Measurements from ENCODE around the gene HSPA12A.

HSPA12A gene

DNA sequence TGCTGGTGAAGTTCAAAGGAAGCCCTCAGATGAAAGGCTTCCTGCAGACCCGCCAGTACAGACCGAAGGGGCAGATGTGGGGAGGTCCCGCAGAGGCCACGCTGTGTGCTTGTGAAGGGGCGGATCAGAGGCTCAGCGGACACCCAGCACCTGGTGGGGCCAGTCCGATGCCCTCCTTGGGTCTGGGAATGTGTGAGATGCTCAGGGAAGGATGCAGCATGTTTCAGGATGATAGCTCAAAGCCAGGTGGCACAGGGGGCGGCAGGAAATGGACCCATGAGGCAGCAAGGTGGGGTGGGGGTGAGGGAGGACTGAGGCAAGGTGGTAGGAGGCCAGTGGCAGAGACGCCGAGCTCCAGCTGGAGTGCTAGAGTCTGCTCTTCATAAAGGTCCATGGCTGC, 27.9 kb upstream of the HSPA12A start:
- no peak for DNase-seq (ENCODE audit: low spot score)

DNA sequence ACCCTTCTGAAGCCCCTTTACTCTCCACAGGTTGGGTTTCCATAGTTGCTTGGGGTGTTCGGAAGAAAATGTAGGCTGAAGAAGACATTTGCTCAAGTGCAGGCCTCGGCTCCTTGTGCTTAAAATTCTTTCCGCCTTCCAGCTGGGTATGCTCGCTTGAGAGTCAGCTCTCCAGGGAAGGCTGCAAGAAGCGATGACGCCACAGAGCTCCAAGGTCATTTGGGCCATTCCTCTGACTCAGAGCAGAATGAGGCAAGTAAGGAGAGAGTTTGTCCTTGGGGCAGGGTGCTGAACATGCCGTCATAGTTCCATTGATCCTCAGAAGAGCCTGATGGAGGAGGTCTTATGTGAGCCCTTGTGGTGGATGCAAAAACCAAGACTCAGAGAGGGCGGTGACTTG, 27.4 kb upstream of the HSPA12A start:
- DNase-seq (ENCODE audit: low spot score), result no peak

DNA sequence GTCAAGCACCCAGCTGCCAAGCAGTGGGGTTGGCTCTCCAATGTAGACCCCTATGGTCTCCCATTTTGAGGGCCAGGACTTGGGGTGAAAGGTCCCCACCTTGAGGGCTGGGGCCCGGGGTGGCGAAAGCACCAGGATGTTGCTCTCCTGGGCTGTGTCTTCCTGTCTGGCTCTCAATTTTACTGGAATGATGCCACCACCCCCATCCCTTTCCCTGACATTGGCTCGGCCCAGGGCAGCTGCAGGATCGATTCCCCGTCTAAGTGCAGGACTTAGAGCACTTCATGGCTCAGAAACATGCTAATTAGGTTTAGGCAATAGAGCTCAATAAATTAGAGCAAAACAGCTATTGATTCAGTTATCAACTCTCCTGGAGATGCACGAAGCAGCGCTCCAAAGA, 27.0 kb upstream of the HSPA12A start:
- no peak for DNase-seq (ENCODE audit: low spot score)

DNA sequence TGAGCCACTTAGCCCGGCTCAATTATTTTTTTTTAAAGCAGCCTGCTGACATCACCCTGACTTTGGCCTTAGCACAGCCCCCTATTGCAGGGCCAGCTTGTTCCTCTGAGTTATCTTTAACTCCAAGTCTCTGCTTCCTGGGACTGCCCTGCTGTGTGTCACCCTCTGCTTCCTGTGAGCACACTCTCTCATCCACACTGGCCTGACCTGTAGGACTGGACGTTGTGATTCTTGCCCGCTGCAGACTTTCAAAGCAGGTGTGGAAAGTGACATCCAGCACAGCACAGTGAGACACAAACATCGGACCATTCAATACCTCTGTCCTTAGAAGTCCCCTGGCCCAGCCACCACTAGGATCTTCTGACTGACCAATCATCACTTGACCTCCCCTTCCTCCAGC, 26.4 kb upstream of the HSPA12A start:
- DNase-seq (ENCODE audit: low spot score), result no peak

DNA sequence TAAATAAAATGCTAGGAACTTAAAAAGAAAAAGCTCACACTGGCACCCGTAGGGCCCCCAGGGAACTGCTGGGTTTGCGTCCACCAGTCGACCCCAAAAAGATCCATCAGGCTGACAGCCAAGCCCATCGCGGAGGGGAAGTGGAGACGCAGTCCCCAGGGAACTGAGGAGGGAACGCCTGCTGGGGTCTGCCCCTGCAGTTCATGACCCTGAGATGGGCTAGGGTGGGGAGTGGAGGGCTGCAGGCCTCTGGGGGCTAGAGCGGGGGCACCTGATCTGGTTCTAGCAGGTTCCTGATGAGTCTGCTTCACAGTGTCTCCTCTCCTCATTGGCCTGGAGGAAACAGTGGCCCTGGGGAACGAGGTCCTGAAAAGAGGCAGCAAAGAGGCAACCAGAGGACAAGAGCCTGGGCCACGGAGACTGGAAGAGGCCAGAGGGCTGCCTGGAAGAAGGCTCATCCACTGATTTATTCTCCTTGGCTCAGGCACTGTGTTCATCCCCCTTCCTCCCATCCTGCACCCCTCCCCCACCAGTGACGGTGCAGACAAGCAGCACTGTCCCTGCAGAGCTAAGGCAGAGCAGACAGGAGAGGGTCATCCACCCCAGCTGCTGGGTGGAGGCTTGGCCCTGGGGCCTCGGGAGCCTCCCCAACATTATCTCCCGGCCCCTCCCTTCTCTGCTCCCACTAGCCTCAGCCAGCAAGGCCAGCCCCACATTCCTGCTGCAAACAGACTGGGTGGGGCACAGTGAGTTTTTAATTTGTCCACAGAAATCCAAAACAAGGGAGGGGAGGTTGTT, 24.7 kb upstream of the HSPA12A start:
- DNase-seq (ENCODE audit: low spot score), result peak; percentile 66

DNA sequence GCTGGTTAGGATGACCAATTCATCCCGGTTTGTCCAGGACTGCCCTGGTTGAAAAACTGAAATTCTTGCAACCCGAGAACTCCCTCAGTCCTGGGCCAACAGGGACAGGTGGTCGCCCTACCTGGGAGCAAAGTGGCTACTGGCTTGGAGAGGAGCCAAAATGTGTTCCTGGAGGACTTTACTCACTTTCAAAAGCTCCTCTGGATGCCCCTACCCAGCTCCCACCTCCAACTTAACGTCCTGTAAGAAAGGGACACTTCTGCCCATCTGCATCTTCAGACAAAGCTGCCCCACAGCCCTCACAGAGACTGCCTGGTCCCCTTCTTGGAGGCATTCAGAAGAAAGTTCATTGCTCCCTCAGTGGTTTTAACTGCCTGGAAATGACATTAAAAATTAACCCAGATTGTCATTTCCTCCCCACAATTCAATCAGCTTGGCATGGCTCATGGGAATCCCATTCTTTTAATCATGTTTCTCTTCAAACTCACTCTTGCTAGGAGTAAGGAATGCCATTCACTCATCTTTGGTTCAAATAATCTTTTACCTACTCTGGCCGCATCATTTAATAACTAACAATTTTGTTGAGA, 24.0 kb upstream of the HSPA12A start:
- DNase-seq (ENCODE audit: low spot score), result no peak

DNA sequence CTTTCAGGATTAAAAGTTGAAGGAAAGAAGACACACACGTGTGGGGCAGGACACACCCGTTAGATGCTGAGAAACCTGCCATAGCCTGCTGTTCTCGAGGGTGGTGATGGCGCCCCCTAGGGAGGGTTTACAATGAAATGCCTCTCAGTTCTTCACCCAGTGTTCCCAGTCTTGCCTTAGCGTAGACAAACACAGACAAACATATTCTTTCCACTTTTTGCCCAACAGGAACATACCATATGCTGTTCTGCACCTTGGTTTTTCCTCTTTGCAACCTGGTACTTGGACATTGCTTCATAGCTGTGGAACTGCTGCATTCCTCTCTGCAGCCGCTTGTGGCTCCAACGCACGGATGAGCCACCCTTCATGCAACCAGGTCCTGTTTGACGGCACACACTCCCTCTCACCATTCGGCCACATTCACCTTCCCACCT, 23.3 kb upstream of the HSPA12A start:
- DNase-seq (ENCODE audit: low spot score), result no peak

DNA sequence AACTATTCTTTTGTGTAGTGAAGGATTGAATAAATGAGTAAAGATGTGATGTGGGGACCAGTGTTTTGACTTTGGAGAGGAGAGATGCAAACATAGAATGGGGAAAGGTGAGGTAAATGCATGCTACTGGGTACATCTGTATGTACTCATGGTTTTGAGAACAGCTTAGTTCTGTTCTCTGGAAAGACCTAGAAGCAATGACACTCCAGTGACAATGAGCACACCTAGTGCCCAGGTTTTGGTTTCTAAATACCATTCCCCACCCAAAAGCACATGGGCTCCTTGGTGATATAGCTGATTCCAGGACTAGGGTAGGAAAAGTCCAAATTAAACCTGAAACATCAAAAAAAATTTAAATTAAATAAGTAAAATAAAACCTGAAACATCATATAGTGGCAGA, 22.6 kb upstream of the HSPA12A start:
- DNase-seq (ENCODE audit: low spot score), result no peak

DNA sequence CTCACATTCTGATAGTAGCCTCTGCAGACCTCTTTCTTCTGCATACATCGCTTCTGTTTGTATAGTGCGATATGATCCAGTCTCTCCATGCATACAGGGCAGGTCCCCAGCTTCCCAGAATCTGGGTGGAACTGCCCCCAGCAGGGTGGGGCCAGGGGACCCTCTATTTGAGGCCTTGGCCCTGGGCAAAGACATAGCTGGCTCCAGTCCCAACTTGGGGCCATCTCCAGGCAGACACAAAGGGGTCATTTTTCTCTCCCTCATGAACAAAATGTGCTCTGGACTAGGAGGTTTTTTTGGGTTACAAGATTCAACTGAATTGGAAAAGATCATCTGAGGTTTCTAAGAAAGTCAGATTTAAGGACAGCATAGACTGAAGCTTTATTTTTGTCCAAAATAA, 21.1 kb upstream of the HSPA12A start:
- DNase-seq (ENCODE audit: low spot score), result no peak

DNA sequence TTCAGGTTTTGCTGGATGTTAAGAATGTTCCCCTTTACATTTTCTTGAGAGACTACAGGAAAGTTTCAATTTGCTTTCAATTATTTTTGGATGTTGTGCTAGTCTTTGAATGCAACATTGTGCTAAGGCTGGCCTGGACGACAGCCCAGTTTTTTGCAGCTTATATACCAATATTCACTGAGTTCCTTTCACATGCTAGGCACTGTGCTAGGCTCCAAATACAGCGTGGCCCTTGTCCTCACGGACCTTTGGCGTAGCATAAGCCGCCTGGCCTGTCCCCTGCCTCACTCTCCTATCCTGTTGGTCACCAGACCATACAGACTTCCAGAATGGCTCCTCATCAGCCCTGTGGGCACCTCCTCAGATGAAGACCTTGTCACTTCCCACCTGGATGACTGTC, 19.5 kb upstream of the HSPA12A start:
- no peak for DNase-seq (ENCODE audit: low spot score)

DNA sequence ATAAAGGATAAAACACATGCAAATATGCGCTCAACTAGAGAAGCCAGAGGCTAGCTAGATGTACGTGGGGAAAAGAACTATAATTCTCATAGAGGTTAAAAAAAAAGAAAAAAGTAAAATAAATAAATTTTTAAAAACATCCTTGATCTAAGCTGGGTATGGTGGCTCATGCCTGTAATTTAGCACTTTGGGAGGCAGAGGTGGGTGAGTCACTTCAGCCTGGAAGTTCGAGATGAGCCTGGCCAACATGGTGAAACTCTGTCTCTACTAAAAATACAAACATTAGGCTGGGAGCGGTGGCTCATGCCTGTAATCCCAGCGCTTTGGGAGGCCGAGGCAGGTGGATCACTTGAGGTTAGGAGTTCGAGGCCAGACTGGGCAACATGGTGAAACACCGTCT, 18.6 kb upstream of the HSPA12A start:
- DNase-seq (ENCODE audit: low spot score), result no peak

DNA sequence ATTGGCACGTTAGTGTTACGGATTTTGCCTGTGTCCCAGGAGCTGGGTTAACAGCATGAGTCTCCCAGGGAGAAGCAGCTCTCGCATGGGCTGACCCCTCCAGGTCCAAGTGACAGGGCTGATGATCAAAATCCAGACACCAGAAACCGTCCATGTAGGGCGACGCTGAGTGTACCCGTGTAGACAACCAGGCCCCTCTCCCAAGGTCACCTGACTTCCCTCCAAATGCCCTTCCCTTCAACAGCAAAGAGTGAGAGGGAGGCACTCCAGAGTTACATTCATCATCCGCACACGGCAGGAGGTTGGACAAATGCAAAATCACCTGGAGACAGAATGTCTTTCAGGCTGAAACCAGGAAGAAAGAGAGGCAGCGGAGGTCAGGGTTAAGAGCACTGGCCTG, 14.9 kb upstream of the HSPA12A start:
- DNase-seq (ENCODE audit: low spot score), result no peak

DNA sequence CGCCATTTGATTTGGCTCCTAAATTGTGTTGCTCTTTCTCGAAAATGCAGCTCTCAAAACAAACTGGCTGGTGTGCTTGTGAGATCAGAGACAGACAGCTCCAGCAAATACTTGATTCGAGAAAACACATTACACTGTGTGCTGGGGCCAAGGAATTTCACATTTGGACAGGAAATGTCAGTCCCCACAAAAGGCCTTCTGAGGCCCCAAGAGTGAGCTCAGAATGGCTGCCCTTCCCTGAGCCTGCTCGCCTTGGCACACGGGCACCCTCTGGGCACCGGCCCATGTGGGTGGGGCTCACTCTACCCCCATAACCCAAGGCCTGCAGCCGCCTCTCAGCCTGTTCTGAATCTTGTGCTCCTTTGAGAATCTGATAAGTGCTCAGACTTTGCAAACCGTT, 13.9 kb upstream of the HSPA12A start:
- no peak for DNase-seq (ENCODE audit: low spot score)

DNA sequence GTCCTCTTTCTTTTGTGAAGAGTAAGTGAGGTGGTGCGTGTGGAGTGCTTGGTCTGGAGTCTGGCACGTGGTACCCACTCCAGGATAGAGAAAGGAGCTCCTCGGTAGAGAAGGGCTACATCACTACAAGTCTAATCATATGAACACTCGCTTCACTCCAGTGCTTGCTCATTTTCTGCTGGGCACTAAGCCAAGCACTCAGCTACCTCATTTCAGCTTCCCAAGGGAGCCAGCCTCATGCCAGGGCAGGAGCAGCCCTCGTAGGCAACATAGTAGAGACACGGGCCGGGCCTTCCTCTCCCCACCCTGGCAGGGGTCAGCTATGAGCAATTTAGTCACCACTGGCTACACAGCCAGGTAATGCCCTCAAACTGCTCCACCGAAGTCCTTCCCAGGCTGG, 11.4 kb upstream of the HSPA12A start:
- DNase-seq (ENCODE audit: low spot score), result no peak

DNA sequence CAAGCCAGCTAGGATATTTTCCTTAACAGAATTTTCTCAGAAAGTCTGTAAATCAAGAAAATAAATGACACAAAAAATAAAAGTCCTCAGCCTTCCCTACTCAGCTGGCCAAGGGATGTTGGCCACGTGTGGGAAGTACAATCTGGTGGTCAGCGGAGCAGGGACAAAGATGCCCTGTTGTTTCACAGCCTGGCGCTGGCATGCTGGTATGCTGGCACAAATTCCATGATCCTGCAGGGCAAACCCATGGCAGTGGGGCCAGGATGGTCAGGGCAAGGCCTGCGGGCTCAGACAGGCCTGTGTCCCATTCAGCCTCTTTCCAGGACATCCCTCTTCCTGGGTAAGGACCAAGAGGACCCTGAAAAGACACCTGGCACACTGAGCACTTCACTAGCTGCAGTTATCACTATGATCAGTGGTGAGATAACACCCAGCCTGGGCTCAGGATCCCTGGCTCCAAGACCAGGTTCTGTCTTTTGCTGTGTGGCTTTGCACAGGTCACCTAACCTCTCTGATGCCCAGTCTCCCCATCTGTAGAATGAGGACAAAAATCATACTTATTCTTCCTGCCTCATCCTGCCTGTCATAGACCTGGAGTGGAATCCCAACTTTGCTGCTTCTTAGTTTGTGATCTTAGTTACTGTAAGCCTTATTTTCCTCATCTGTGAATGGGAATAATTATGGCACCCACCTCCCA, 10.8 kb upstream of the HSPA12A start:
- no peak for DNase-seq (ENCODE audit: low spot score)

DNA sequence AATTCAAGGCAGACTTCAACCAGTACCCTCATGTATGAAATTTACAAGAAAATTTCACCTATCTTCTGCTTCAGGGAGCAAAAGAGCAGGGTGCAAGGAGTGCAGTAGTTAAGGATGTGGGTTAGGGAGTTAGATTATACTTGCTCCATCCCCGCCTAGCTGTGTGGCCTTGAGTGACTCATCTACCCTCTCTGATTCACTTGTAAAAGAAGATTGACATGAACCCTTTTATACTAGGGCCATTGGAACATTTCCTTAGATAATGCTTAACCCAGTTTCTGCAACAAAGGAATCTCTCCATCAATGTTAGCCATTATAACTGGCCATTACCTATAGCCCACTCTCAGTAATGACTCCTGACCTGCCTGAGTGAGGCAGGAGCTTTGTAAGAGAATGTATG, 10.2 kb upstream of the HSPA12A start:
- no peak for DNase-seq (ENCODE audit: low spot score)

DNA sequence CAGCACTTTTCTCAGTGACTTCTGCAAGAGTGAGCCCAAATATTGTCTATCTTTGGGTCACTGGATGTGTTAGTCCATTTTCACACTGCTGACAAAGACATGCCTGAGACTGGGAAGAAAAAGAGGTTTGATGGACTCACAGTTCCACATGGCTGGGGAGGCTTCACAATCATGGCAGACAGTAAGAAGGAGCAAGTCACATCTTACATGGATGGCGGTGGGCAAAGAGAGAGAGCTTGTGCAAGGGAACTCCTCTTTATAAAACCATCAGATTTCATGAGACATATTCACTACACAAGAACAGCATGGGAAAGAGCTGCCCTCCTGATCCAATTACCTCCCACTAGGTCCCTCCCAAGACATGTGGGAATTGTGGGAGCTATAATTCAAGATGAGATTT, 6.1 kb upstream of the HSPA12A start:
- DNase-seq (ENCODE audit: low spot score), result no peak

DNA sequence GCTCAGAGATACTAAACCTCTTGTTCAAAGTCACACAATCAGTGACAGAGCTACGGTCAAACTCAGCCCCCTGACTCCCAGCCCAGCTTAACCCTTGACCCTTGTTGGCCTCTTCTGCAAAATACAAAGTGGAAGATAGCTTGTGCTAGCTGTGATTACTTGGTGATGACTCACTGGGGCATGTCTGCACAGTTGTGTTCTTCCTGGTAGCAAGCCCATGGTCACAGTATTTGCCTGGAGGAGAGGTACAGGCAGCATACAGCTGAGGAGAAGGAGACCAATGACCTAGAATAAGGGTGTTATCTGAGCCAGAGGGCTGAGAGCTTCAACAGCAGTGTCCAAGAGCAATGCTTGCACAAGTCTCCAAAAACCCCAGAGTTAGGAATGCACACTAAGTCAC, 5.7 kb upstream of the HSPA12A start:
- no peak for DNase-seq (ENCODE audit: low spot score)

DNA sequence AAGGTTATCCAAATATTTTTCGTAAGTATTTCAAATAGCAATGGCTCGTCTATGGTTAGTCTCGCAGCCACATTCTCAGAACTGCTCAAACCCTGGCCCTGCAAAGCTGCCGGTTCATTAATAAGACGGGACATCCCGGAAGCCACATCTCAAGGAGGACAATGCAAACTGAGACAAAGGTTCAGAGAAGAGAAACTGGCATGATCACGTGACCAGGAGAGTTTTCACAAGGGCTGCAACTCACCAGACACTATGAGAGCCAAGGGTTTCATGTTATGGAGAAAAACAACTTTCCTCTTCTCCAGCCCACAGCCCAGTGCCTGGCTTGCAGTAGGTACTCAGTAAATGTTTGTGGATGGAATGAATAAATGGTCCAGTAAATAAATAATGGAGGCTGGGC, 5.0 kb upstream of the HSPA12A start:
- no peak for DNase-seq (ENCODE audit: low spot score)

DNA sequence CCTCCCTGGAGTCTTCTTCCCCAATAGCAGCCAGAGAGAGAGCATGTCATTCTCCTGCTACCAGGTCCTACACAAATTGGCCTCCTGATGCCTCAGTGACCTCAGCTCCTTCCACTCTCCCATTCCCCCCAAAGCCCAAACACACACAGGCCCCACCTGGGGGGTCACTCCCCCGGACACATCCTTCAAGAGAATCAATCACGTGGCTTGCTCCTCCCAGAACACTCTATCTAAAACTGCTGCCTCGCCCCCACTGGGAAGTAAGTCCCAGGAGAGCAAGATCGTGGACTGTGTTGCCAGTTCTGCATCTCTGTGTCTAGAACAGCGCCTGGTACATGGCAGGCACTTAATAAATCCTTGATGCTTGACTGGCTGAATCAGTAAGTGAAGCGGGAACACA, 2.5 kb upstream of the HSPA12A start:
- DNase-seq (ENCODE audit: low spot score), result no peak

DNA sequence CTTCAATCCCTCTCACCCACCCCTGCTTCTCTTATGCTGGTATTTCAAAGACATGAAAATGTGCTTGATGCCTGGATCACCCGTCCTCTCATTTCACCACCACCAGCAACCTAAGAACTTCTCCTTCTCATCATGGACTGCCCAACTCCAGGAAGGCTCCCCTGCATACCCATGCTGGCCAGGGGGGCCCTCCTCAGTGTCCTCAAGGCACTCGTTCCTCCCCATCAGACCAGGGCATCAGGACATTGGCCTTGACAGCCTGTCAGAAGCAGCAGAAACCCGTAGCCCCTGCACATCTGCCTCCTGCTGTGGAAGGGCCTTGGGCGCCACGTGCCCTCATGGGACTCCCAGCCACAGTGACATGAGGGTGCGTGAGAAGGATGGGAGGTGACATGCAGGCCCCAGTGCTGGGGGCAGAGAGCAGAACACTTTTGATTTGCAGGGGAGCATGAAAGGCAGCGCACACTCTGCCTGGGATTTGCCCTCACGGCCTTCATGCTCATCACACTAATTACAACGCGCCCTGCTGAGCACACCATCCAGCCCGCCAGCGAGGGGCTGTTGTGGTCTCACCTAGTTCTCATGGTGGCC, 1.9 kb upstream of the HSPA12A start:
- no peak for DNase-seq (ENCODE audit: low spot score)

DNA sequence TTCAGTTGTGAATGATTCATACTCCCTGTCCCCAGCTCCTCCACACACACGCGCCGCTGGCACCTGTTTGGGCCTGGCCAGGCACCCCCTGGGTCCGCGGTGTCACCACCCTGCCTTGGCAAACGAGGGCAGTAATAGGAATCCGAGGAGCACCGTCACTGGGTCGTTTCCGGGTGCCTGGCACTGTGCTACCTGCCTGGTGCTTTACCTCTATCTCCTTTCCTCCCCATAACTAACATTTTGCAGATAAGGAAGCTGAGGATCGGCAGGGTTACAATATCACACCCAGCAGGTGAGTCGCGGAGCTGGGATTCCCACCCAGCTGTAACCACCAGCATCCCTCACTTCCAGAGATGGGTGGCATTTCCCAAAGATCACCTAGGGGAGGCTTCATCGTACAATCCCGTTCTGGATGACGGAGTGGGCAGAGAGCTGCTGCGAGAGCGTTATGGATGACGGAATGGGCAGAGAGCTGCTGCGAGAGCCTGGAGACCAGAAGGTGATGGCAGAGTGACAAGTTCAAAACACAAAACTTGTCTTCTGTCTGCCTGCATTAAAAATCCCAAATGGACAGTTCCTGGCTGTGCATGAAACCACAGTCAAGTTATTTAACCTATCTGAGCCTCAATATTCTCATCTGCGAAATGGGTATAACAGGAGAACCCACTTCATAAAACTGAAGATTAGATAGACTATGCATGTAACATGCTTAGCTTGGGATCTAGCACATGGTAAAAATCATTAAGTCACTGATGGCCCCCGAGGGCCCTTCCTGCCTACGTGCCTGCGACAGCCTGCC, 1.1 kb upstream of the HSPA12A start:
- DNase-seq (ENCODE audit: low spot score), result no peak

Measured in SW480 (cell line).